SK-N-SH treated with all-trans-retinoic acid at 6 μM for 48 hours (cell line): ENCODE measurements around the gene HMX1.

Source experiments
- ATAC-seq: fragments of 200-7000 bp; cut with Tn5 transposase; 3 replicates; pipeline ENCODE4 v1.9.1; 2020; ENCODE audit warnings: mild to moderate bottlenecking, moderate library complexity
- ARNTL ChIP-seq: fragments of 450-650 bp; formaldehyde crosslinking; IDR thresholded peaks from 2 replicates; pipeline ENCODE4 v1.5.0; 2020; ENCODE audit warnings: low read depth, mild to moderate bottlenecking, moderate library complexity, borderline replicate concordance
- ESRRG ChIP-seq: fragments of 250-450 bp; sonication (Bioruptor Pico); IDR thresholded peaks from 2 replicates; pipeline ENCODE4 v1.6.1; 2021; ENCODE audit warnings: mild to moderate bottlenecking
- GLIS3 ChIP-seq: fragments of 250-450 bp; sonication (Bioruptor Pico); IDR thresholded peaks from 2 replicates; pipeline ENCODE4 v1.5.0; 2020; ENCODE audit warnings: mild to moderate bottlenecking, moderate library complexity
- ISL1 ChIP-seq: fragments of 250-450 bp; sonication (Bioruptor Pico); IDR thresholded peaks from 2 replicates; pipeline ENCODE4 v2.1.2; 2022; ENCODE audit warnings: mild to moderate bottlenecking, moderate library complexity
- OSR1 ChIP-seq: fragments of 250-450 bp; sonication (Bioruptor Pico); IDR thresholded peaks from 2 replicates; pipeline ENCODE4 v1.8.0; 2022; ENCODE audit warnings: moderate library complexity, mild to moderate bottlenecking, inconsistent platforms
- PPARA ChIP-seq: fragments of 250-450 bp; sonication (Bioruptor Pico); IDR thresholded peaks from 2 replicates; pipeline ENCODE4 v1.5.0; 2020; ENCODE audit warnings: mild to moderate bottlenecking, borderline replicate concordance
- RARB ChIP-seq: fragments of 250-450 bp; sonication (Bioruptor Pico); IDR thresholded peaks from 2 replicates; pipeline ENCODE4 v1.8.0; 2021; ENCODE audit warnings: mild to moderate bottlenecking, moderate library complexity
- SNAI2 ChIP-seq: fragments of 250-450 bp; sonication (Bioruptor Pico); IDR thresholded peaks from 2 replicates; pipeline ENCODE4 v1.5.0; 2020; ENCODE audit warnings: mild to moderate bottlenecking, moderate library complexity
- TCF4 ChIP-seq: fragments of 250-450 bp; sonication (Bioruptor Pico); IDR thresholded peaks from 2 replicates; pipeline ENCODE4 v1.8.0; 2021; ENCODE audit warnings: mild to moderate bottlenecking, moderate library complexity, borderline replicate concordance
- TOX ChIP-seq: fragments of 250-450 bp; sonication (Bioruptor Pico); IDR thresholded peaks from 2 replicates; pipeline ENCODE4 v1.8.0; 2021; ENCODE audit warnings: mild to moderate bottlenecking, moderate library complexity, borderline replicate concordance
- ZC3H10 ChIP-seq: fragments of 250-450 bp; sonication (Bioruptor Pico); IDR thresholded peaks from 2 replicates; pipeline ENCODE4 v1.5.1; 2021; ENCODE audit warnings: mild to moderate bottlenecking, moderate library complexity
- ZFP3 ChIP-seq: fragments of 250-450 bp; sonication (Bioruptor Pico); IDR thresholded peaks from 2 replicates; pipeline ENCODE4 v1.5.0; 2020; ENCODE audit warnings: mild to moderate bottlenecking, moderate library complexity
- ZFP30 ChIP-seq: fragments of 450-650 bp; formaldehyde crosslinking; IDR thresholded peaks from 2 replicates; pipeline ENCODE4 v1.5.0; 2022; ENCODE audit warnings: mild to moderate bottlenecking, moderate library complexity
- ZNF565 ChIP-seq: fragments of 450-650 bp; formaldehyde crosslinking; conservative IDR thresholded peaks from 2 replicates; pipeline ENCODE4 v1.5.0; 2020; ENCODE audit warnings: low read depth, mild to moderate bottlenecking, moderate library complexity
- ZNF70 ChIP-seq: fragments of 450-650 bp; formaldehyde crosslinking; IDR thresholded peaks from 2 replicates; pipeline ENCODE4 v1.5.0; 2020; ENCODE audit warnings: mild to moderate bottlenecking, moderate library complexity
- ZNF8 ChIP-seq: fragments of 450-650 bp; formaldehyde crosslinking; IDR thresholded peaks from 2 replicates; pipeline ENCODE4 v1.5.0; 2020; ENCODE audit warnings: mild to moderate bottlenecking, moderate library complexity
- TF ChIP-seq, protein P1 (sequence below): fragments of 250-450 bp; sonication (Bioruptor Pico); IDR thresholded peaks from 2 replicates; pipeline ENCODE4 v1.5.1; 2021; ENCODE audit warnings: mild to moderate bottlenecking, moderate library complexity
- TF ChIP-seq, protein P2 (sequence below): fragments of 250-450 bp; sonication (Bioruptor Pico); IDR thresholded peaks from 2 replicates; pipeline ENCODE4 v1.8.0; 2020; ENCODE audit warnings: mild to moderate bottlenecking, moderate library complexity, borderline replicate concordance
- TF ChIP-seq, protein P3 (sequence below): fragments of 250-450 bp; sonication (Bioruptor Pico); IDR thresholded peaks from 2 replicates; pipeline ENCODE4 v1.5.1; 2020; ENCODE audit warnings: low read depth, mild to moderate bottlenecking, moderate library complexity
- TF ChIP-seq, protein P4 (sequence below): fragments of 250-450 bp; sonication (Bioruptor Pico); IDR thresholded peaks from 2 replicates; pipeline ENCODE4 v1.8.0; 2021; ENCODE audit warnings: low read depth, mild to moderate bottlenecking, moderate library complexity, borderline replicate concordance
- TF ChIP-seq, protein P5 (sequence below): fragments of 250-450 bp; sonication (Bioruptor Pico); IDR thresholded peaks from 2 replicates; pipeline ENCODE4 v1.5.0; 2020; ENCODE audit warnings: mild to moderate bottlenecking, moderate library complexity

HMX1 gene

DNA sequence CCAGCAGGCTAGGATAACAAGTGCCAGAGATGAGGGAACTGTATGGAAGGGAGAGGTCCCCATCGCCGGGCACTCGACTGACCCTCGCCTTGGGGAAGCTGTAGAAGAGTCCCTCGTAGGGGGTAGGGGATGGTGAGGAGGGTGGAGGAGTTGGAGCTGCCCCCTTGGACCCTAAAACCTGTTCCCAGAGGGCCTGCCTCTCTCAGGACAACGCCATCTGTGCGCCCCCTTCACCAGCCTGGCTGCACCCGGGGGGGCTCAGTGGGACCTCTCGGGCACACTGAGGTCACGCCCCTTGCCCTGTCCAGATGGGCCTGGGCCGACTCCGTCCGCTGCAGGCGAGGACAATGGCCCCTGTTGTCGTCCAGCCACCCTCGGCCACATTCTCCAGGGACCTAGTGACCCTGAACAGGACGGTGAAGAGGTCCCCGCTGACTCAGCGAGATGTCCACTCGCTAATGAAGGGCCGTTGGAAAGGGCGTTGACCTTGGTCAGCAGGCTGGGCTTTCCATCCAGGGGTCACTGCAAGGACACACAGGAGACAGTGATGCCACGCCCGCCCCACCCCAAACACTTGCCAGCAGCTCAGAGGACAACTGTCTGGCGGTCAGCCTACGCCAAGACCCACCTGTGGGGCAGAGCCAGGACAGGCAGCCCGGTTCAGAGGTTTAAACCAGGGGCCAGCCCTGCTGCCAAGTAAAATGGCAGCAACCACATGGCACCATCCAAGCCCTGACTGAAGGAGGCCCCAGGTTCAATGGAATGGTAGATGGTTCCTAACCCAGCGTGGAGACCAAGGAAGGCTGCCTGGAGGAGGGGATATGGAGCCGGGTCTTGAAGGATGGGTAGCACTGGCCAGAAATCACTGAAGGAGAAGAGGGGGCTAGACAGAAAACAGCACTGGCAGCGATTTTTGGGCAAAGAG lies 51.2 kb downstream of the HMX1 start:
- no peak for ATAC-seq
- TF ChIP-seq PPARA (CRISPR knock-in tag) (no peak), ZNF70 (CRISPR knock-in tag) (no peak), ESRRG (CRISPR knock-in tag) (no peak), TOX (CRISPR knock-in tag) (no peak), ZFP3 (CRISPR knock-in tag) (no peak), ZC3H10 (CRISPR knock-in tag) (no peak), SNAI2 (CRISPR knock-in tag) (no peak), TCF4 (CRISPR knock-in tag) (no peak), ZNF8 (CRISPR knock-in tag) (no peak), RARB (CRISPR knock-in tag) (no peak), GLIS3 (no peak), ISL1 (CRISPR knock-in tag) (no peak), ARNTL (CRISPR knock-in tag) (no peak), ZNF565 (CRISPR knock-in tag) (no peak)
- TF ChIP-seq, protein P1, sequence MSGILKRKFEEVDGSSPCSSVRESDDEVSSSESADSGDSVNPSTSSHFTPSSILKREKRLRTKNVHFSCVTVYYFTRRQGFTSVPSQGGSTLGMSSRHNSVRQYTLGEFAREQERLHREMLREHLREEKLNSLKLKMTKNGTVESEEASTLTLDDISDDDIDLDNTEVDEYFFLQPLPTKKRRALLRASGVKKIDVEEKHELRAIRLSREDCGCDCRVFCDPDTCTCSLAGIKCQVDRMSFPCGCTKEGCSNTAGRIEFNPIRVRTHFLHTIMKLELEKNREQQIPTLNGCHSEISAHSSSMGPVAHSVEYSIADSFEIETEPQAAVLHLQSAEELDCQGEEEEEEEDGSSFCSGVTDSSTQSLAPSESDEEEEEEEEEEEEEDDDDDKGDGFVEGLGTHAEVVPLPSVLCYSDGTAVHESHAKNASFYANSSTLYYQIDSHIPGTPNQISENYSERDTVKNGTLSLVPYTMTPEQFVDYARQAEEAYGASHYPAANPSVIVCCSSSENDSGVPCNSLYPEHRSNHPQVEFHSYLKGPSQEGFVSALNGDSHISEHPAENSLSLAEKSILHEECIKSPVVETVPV (CRISPR knock-in tag), result no peak
- TF ChIP-seq, protein P2, sequence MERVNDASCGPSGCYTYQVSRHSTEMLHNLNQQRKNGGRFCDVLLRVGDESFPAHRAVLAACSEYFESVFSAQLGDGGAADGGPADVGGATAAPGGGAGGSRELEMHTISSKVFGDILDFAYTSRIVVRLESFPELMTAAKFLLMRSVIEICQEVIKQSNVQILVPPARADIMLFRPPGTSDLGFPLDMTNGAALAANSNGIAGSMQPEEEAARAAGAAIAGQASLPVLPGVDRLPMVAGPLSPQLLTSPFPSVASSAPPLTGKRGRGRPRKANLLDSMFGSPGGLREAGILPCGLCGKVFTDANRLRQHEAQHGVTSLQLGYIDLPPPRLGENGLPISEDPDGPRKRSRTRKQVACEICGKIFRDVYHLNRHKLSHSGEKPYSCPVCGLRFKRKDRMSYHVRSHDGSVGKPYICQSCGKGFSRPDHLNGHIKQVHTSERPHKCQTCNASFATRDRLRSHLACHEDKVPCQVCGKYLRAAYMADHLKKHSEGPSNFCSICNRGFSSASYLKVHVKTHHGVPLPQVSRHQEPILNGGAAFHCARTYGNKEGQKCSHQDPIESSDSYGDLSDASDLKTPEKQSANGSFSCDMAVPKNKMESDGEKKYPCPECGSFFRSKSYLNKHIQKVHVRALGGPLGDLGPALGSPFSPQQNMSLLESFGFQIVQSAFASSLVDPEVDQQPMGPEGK (CRISPR knock-in tag), result no peak
- TF ChIP-seq, protein P3, sequence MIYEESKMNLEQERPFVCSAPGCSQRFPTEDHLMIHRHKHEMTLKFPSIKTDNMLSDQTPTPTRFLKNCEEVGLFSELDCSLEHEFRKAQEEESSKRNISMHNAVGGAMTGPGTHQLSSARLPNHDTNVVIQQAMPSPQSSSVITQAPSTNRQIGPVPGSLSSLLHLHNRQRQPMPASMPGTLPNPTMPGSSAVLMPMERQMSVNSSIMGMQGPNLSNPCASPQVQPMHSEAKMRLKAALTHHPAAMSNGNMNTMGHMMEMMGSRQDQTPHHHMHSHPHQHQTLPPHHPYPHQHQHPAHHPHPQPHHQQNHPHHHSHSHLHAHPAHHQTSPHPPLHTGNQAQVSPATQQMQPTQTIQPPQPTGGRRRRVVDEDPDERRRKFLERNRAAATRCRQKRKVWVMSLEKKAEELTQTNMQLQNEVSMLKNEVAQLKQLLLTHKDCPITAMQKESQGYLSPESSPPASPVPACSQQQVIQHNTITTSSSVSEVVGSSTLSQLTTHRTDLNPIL (CRISPR knock-in tag), result no peak
- TF ChIP-seq, protein P4, sequence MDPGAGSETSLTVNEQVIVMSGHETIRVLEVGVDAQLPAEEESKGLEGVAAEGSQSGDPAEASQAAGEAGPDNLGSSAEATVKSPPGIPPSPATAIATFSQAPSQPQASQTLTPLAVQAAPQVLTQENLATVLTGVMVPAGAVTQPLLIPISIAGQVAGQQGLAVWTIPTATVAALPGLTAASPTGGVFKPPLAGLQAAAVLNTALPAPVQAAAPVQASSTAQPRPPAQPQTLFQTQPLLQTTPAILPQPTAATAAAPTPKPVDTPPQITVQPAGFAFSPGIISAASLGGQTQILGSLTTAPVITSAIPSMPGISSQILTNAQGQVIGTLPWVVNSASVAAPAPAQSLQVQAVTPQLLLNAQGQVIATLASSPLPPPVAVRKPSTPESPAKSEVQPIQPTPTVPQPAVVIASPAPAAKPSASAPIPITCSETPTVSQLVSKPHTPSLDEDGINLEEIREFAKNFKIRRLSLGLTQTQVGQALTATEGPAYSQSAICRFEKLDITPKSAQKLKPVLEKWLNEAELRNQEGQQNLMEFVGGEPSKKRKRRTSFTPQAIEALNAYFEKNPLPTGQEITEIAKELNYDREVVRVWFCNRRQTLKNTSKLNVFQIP (CRISPR knock-in tag), result no peak
- TF ChIP-seq, protein P5, sequence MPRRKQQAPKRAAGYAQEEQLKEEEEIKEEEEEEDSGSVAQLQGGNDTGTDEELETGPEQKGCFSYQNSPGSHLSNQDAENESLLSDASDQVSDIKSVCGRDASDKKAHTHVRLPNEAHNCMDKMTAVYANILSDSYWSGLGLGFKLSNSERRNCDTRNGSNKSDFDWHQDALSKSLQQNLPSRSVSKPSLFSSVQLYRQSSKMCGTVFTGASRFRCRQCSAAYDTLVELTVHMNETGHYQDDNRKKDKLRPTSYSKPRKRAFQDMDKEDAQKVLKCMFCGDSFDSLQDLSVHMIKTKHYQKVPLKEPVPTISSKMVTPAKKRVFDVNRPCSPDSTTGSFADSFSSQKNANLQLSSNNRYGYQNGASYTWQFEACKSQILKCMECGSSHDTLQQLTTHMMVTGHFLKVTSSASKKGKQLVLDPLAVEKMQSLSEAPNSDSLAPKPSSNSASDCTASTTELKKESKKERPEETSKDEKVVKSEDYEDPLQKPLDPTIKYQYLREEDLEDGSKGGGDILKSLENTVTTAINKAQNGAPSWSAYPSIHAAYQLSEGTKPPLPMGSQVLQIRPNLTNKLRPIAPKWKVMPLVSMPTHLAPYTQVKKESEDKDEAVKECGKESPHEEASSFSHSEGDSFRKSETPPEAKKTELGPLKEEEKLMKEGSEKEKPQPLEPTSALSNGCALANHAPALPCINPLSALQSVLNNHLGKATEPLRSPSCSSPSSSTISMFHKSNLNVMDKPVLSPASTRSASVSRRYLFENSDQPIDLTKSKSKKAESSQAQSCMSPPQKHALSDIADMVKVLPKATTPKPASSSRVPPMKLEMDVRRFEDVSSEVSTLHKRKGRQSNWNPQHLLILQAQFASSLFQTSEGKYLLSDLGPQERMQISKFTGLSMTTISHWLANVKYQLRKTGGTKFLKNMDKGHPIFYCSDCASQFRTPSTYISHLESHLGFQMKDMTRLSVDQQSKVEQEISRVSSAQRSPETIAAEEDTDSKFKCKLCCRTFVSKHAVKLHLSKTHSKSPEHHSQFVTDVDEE (CRISPR knock-in tag), result no peak
- TF ChIP-seq, all 23 proteins: peak for 0

DNA sequence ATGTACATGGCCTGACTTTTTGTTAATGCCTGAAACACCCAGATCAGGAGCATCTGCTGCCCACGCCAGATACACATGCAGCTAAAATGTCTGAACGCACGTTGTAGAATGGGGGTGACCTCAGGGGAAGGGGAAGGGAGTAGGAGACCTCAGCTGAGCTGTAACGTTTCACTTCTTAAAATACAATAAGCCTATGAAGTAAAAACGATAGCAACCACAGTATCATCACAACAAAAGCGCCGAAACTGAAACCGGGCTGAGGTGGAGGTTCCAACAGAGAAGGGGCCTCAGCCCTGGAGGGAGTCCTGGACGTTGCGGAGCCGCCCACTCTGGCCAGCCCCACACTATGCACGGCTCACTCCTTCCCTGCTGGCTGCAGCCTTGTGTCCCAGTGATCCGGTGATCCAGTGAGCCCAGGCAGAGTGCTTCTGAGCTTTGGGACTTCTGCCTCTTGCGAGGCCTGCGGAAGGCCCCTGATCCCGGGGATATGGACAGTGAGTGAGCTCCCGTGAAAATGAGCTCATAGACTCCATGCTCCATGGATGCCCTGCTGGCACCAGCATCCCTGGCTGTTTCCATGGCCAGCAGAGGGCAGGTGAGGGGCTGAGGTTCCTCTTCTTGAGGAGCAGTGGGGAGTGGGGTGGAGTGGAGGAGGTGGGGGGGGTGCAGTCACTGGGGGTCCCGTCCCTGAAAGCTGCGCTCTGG lies 52.0 kb downstream of the HMX1 start:
- no peak for ATAC-seq
- TF ChIP-seq, protein P3 (CRISPR knock-in tag), result no peak
- no peak for TF ChIP-seq RARB (CRISPR knock-in tag)
- no peak for TF ChIP-seq ZNF565 (CRISPR knock-in tag)
- no peak for TF ChIP-seq ZFP30 (CRISPR knock-in tag)
- TF ChIP-seq OSR1, result no peak
- no peak for TF ChIP-seq ZNF70 (CRISPR knock-in tag)
- TF ChIP-seq TOX (CRISPR knock-in tag), result no peak
- no peak for TF ChIP-seq TCF4 (CRISPR knock-in tag)
- TF ChIP-seq ZC3H10 (CRISPR knock-in tag), result no peak
- no peak for TF ChIP-seq GLIS3
- TF ChIP-seq, protein P2 (CRISPR knock-in tag), result no peak
- TF ChIP-seq, protein P5 (CRISPR knock-in tag), result no peak
